HepG2 (cell line): ENCODE data around the gene NPBWR2. TPM values are rescaled to one million over a fixed set of nuclear protein-coding genes. Genes with fewer than 3 reads are reported as not detected.

ENCODE experiments used
- ATF7 ChIP-seq, 2 experiments: fragments of 450-650 bp in 1 of 2; sonication (generic) in 1 of 2; formaldehyde crosslinking in 1 of 2; IDR thresholded peaks; 2 replicates each; pipeline versions ENCODE4 v1.4.0 to v1.6.1; 2016 to 2020; ENCODE audit warnings: antibody characterized with exemption in 1 of 2, mild to moderate bottlenecking in 1 of 2, missing genetic modification reagents in 1 of 2
- KLF9 ChIP-seq: IDR thresholded peaks from 2 replicates; pipeline ENCODE4 v1.6.1; 2016; ENCODE audit warnings: low read depth
- KMT2B ChIP-seq: IDR thresholded peaks from 2 replicates; pipeline ENCODE4 v1.6.1; 2016; ENCODE audit warnings: missing genetic modification reagents, missing compliant biosample characterization
- PPARG ChIP-seq: conservative IDR thresholded peaks from 2 replicates; pipeline ENCODE4 v1.6.1; 2016; ENCODE audit warnings: missing biosample characterization, missing genetic modification reagents
- SP140L ChIP-seq: sonication (generic); formaldehyde crosslinking; IDR thresholded peaks from 2 replicates; pipeline ENCODE4 v1.4.0; 2020; ENCODE audit warnings: missing genetic modification reagents, borderline replicate concordance
- U2AF2 ChIP-seq: fragments of 200-400 bp; formaldehyde crosslinking; IDR thresholded peaks from 2 replicates; pipeline ENCODE4 v1.6.1; 2017; ENCODE audit warnings: low read depth, mild to moderate bottlenecking, low read length
- ZIK1 ChIP-seq: sonication (generic); formaldehyde crosslinking; IDR thresholded peaks from 2 replicates; pipeline ENCODE4 v1.5.0; 2020; ENCODE audit warnings: mild to moderate bottlenecking, low read depth, missing genetic modification reagents, borderline replicate concordance
- ZNF354B ChIP-seq: sonication (generic); formaldehyde crosslinking; IDR thresholded peaks from 2 replicates; pipeline ENCODE4 v1.8.0; 2022; ENCODE audit warnings: mild to moderate bottlenecking, missing genetic modification reagents
- ZNF432 ChIP-seq: sonication (generic); formaldehyde crosslinking; IDR thresholded peaks from 2 replicates; pipeline ENCODE4 v1.5.0; 2020; ENCODE audit warnings: missing genetic modification reagents, mild to moderate bottlenecking, borderline replicate concordance
- ZNF619 ChIP-seq: sonication (generic); formaldehyde crosslinking; IDR thresholded peaks from 2 replicates; pipeline ENCODE4 v1.4.0; 2020; ENCODE audit warnings: mild to moderate bottlenecking, missing genetic modification reagents
- ZNF839 ChIP-seq: sonication (generic); formaldehyde crosslinking; IDR thresholded peaks from 2 replicates; pipeline ENCODE4 v1.4.0; 2020; ENCODE audit warnings: missing genetic modification reagents, mild to moderate bottlenecking, borderline replicate concordance
- polyA plus RNA-seq, 8 experiments: library from polyadenylated mRNA; depleted of rRNA in 3 of 8; stranded (reverse) in 7 of 8; unstranded in 1 of 8; fragments of >200 nt; fragmentation: Illumina TruSeq in 4 of 8; extraction: Trizol in 4 of 8; gene quantifications; 2 replicates each; pipeline versions ENCODE4 v1.2.1 to v1.2.3, GENCODE V29; 2011 to 2016; ENCODE audit warnings: low read depth in 4 of 8, missing spikeins in 1 of 8, mixed read lengths in 1 of 8; ENCODE audit not compliant: insufficient read depth in 1 of 8
- total RNA-seq, 5 experiments: library from RNA; depleted of rRNA; stranded (reverse); fragments of >200 nt; fragmentation: Illumina TruSeq; extraction: Trizol; gene quantifications; 2 replicates each; pipeline ENCODE4 v1.2.3, GENCODE V29; 2016; ENCODE audit warnings: low read depth in 1 of 5
- TF ChIP-seq, protein P1 (sequence below): sonication (generic); formaldehyde crosslinking; IDR thresholded peaks from 2 replicates; pipeline ENCODE4 v1.9.0; 2022; ENCODE audit warnings: missing genetic modification reagents, mild to moderate bottlenecking, borderline replicate concordance
- TF ChIP-seq, protein P2 (sequence below): sonication (generic); formaldehyde crosslinking; IDR thresholded peaks from 2 replicates; pipeline ENCODE4 v1.4.0; 2020; ENCODE audit warnings: missing genetic modification reagents, borderline replicate concordance
- TF ChIP-seq, protein P3 (sequence below): sonication (generic); formaldehyde crosslinking; IDR thresholded peaks from 2 replicates; pipeline ENCODE4 v1.4.0; 2020; ENCODE audit warnings: missing genetic modification reagents, borderline replicate concordance
- TF ChIP-seq, protein P4 (sequence below): sonication (generic); formaldehyde crosslinking; IDR thresholded peaks from 2 replicates; pipeline ENCODE4 v1.8.0; 2022; ENCODE audit warnings: missing genetic modification reagents, mild to moderate bottlenecking, moderate library complexity, borderline replicate concordance
- TF ChIP-seq, protein P5 (sequence below): IDR thresholded peaks from 2 replicates; pipeline ENCODE4 v1.6.1; 2016

NPBWR2 gene
- total and polyA plus RNA-seq, 2 of the 13 experiments (the other 11 are each of a cell fraction or from before 2014, with no cell fraction given) = not detected

DNA sequence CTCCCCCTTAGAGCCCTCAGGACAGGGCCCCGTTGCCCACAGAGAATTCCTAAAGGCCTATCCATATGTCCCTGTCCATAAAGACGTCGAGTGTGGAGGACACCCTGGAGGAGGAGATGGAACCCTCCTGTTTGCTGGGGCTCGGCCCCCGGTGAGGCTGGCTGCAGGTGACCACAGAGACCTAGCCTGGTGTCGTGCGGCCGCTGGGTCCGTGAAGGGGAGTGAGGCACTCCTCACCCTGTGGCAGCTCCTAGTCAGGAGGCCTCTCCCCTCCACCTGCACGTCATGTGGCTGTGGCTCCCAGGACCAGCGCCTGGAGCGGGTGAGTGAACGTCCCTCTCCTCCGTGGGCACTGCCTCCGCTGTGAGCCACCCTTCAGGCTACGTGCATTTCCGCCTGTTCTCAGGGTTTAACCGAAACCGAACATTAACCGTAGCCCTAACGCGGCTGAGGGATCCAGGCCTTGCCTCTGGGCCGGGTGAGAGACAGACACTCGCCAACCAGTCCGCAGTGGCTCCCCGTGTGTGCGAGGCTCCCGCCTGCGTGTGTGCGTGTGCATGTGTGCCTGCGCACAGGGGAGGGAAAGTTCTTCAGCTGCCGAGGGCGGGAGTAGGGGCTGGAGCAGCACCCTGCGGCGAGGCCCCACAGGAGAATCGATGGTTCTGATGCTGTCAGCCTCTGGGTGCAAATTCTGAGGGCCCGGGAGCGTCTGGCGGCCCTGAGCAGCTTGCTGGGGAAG is 50.3 kb downstream of the NPBWR2 start (continued):
- TF ChIP-seq, protein P1, sequence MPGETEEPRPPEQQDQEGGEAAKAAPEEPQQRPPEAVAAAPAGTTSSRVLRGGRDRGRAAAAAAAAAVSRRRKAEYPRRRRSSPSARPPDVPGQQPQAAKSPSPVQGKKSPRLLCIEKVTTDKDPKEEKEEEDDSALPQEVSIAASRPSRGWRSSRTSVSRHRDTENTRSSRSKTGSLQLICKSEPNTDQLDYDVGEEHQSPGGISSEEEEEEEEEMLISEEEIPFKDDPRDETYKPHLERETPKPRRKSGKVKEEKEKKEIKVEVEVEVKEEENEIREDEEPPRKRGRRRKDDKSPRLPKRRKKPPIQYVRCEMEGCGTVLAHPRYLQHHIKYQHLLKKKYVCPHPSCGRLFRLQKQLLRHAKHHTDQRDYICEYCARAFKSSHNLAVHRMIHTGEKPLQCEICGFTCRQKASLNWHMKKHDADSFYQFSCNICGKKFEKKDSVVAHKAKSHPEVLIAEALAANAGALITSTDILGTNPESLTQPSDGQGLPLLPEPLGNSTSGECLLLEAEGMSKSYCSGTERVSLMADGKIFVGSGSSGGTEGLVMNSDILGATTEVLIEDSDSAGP (CRISPR knock-in tag) = peak; percentile 68; the same call in 1 of the 2 replicates
- 0 out of 2 replicates have a peak, but pooled peaks have one; percentile 29 for TF ChIP-seq ZNF619 (CRISPR knock-in tag)
- TF ChIP-seq, protein P2, sequence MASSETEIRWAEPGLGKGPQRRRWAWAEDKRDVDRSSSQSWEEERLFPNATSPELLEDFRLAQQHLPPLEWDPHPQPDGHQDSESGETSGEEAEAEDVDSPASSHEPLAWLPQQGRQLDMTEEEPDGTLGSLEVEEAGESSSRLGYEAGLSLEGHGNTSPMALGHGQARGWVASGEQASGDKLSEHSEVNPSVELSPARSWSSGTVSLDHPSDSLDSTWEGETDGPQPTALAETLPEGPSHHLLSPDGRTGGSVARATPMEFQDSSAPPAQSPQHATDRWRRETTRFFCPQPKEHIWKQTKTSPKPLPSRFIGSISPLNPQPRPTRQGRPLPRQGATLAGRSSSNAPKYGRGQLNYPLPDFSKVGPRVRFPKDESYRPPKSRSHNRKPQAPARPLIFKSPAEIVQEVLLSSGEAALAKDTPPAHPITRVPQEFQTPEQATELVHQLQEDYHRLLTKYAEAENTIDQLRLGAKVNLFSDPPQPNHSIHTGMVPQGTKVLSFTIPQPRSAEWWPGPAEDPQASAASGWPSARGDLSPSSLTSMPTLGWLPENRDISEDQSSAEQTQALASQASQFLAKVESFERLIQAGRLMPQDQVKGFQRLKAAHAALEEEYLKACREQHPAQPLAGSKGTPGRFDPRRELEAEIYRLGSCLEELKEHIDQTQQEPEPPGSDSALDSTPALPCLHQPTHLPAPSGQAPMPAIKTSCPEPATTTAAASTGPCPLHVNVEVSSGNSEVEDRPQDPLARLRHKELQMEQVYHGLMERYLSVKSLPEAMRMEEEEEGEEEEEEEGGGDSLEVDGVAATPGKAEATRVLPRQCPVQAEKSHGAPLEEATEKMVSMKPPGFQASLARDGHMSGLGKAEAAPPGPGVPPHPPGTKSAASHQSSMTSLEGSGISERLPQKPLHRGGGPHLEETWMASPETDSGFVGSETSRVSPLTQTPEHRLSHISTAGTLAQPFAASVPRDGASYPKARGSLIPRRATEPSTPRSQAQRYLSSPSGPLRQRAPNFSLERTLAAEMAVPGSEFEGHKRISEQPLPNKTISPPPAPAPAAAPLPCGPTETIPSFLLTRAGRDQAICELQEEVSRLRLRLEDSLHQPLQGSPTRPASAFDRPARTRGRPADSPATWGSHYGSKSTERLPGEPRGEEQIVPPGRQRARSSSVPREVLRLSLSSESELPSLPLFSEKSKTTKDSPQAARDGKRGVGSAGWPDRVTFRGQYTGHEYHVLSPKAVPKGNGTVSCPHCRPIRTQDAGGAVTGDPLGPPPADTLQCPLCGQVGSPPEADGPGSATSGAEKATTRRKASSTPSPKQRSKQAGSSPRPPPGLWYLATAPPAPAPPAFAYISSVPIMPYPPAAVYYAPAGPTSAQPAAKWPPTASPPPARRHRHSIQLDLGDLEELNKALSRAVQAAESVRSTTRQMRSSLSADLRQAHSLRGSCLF (CRISPR knock-in tag) = no peak
- TF ChIP-seq PPARG = no peak; the same call in none of the 2 replicates
- TF ChIP-seq, protein P3, sequence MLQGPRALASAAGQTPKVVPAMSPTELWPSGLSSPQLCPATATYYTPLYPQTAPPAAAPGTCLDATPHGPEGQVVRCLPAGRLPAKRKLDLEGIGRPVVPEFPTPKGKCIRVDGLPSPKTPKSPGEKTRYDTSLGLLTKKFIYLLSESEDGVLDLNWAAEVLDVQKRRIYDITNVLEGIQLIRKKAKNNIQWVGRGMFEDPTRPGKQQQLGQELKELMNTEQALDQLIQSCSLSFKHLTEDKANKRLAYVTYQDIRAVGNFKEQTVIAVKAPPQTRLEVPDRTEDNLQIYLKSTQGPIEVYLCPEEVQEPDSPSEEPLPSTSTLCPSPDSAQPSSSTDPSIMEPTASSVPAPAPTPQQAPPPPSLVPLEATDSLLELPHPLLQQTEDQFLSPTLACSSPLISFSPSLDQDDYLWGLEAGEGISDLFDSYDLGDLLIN (CRISPR knock-in tag) = no peak
- TF ChIP-seq SP140L (CRISPR knock-in tag) = no peak; the same call in 1 of the 2 replicates
- no peak for TF ChIP-seq KLF9
- TF ChIP-seq, protein P4, sequence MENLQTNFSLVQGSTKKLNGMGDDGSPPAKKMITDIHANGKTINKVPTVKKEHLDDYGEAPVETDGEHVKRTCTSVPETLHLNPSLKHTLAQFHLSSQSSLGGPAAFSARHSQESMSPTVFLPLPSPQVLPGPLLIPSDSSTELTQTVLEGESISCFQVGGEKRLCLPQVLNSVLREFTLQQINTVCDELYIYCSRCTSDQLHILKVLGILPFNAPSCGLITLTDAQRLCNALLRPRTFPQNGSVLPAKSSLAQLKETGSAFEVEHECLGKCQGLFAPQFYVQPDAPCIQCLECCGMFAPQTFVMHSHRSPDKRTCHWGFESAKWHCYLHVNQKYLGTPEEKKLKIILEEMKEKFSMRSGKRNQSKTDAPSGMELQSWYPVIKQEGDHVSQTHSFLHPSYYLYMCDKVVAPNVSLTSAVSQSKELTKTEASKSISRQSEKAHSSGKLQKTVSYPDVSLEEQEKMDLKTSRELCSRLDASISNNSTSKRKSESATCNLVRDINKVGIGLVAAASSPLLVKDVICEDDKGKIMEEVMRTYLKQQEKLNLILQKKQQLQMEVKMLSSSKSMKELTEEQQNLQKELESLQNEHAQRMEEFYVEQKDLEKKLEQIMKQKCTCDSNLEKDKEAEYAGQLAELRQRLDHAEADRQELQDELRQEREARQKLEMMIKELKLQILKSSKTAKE (CRISPR knock-in tag) = peak; percentile 52; the same call in 1 of the 2 replicates
- TF ChIP-seq KMT2B (CRISPR knock-in tag) = no peak; the same call in 1 of the 2 replicates
- no peak for TF ChIP-seq ZNF839 (CRISPR knock-in tag)
- peak; percentile 88 for TF ChIP-seq ZNF354B
- TF ChIP-seq U2AF2 = no peak
- TF ChIP-seq ZNF432 = no peak
- no peak; the same call in 1 of the 2 replicates for TF ChIP-seq ZIK1 (CRISPR knock-in tag)
- no peak for TF ChIP-seq ATF7 (IDR thresholded peaks at IDR 0.05)
- TF ChIP-seq ATF7 (CRISPR knock-in tag; IDR thresholded peaks at IDR 0.05) = 0 out of 2 replicates have a peak, but pooled peaks have one; percentile 63
- TF ChIP-seq, protein P5, sequence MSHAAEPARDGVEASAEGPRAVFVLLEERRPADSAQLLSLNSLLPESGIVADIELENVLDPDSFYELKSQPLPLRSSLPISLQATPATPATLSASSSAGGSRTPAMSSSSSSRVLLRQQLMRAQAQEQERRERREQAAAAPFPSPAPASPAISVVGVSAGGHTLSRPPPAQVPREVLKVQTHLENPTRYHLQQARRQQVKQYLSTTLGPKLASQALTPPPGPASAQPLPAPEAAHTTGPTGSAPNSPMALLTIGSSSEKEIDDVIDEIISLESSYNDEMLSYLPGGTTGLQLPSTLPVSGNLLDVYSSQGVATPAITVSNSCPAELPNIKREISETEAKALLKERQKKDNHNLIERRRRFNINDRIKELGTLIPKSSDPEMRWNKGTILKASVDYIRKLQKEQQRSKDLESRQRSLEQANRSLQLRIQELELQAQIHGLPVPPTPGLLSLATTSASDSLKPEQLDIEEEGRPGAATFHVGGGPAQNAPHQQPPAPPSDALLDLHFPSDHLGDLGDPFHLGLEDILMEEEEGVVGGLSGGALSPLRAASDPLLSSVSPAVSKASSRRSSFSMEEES (CRISPR knock-in tag) = no peak
